Fibroblast of the conjunctiva (primary cell): Measurements from ENCODE around the gene RASSF4.

ENCODE experiments used
- DNase-seq: peaks from one replicate; pipeline ENCODE4 v3.0.0-alpha.2; 2010; ENCODE audit warnings: low read depth

The RASSF4 gene

GRCh38 chr10:44990302-44990655 lies 30.7 kb downstream of the RASSF4 start:
- no peak for DNase-seq

- DNase-seq = no peak
Measured at GRCh38 chr10:44990965-44991364, 31.4 kb downstream of the RASSF4 start.

- no peak for DNase-seq
Measured at GRCh38 chr10:44991571-44991970, 32.0 kb downstream of the RASSF4 start.

GRCh38 chr10:44992070-44992731 lies 32.6 kb downstream of the RASSF4 start:
- DNase-seq = no peak

- no peak for DNase-seq
Measured at GRCh38 chr10:44992732-44993225, 33.2 kb downstream of the RASSF4 start.

GRCh38 chr10:44993226-44993921 lies 33.8 kb downstream of the RASSF4 start:
- no peak for DNase-seq

- DNase-seq = peak; percentile 42
Measured at GRCh38 chr10:44993922-44994751, 34.5 kb downstream of the RASSF4 start.

- DNase-seq = no peak
Measured at GRCh38 chr10:44994752-44995530, 35.3 kb downstream of the RASSF4 start.

GRCh38 chr10:44995581-44995913 lies 35.9 kb downstream of the RASSF4 start:
- DNase-seq = no peak

GRCh38 chr10:44995914-44996669 lies 36.5 kb downstream of the RASSF4 start:
- DNase-seq = peak; percentile 49

- no peak for DNase-seq
Measured at GRCh38 chr10:44997105-44997748, 37.6 kb downstream of the RASSF4 start.

- no peak for DNase-seq
Measured at GRCh38 chr10:44998146-44998631, 38.6 kb downstream of the RASSF4 start.

GRCh38 chr10:45000138-45000751 lies 40.6 kb downstream of the RASSF4 start:
- peak; percentile 82 for DNase-seq

GRCh38 chr10:45000752-45001380 lies 41.3 kb downstream of the RASSF4 start, which contains the start of gene ZNF22:
ZNF22 (plus strand) TSS chr10:45000923; CDS start chr10:45003369, 2,446 bp downstream.
- DNase-seq = peak; percentile 42

GRCh38 chr10:45001381-45002148 lies 42.0 kb downstream of the RASSF4 start:
- peak; percentile 51 for DNase-seq

GRCh38 chr10:45003432-45004000 lies 43.9 kb downstream of the RASSF4 start:
- DNase-seq = no peak

- no peak for DNase-seq
Measured at GRCh38 chr10:45004661-45005060, 45.1 kb downstream of the RASSF4 start.

- no peak for DNase-seq
Measured at GRCh38 chr10:45005284-45005683, 45.7 kb downstream of the RASSF4 start.
